AG10803 (cell line): Measurements from ENCODE around the gene LSAMP.

Experiments
- DNase-seq: peaks from one replicate; pipeline ENCODE4 v3.0.0; 2010; ENCODE audit warnings: low read depth
- H3K4me3 ChIP-seq: 2 replicates; pipeline ENCODE4 v1.5.1; 2011; ENCODE audit warnings: mild to moderate bottlenecking, low read length, control low read depth
- CTCF ChIP-seq: conservative IDR thresholded peaks from 2 replicates; pipeline ENCODE4 v1.5.1; 2011; ENCODE audit warnings: mild to moderate bottlenecking, low read length, control low read depth, inconsistent platforms

Gene LSAMP

GRCh38 chr3:116444819-116445310 lies 422 bp downstream of the LSAMP start:
- no peak for TF ChIP-seq CTCF
- H3K4me3 ChIP-seq: peak overlapping the region; percentile 61
- no peak for DNase-seq

GRCh38 chr3:116444115-116444747 lies 1.1 kb downstream of the LSAMP start:
- no peak for TF ChIP-seq CTCF
- no peak for DNase-seq
- H3K4me3 ChIP-seq: peak overlapping the region; percentile 61

- peak overlapping the region; percentile 39 for H3K4me3 ChIP-seq
- TF ChIP-seq CTCF: no peak
- peak; percentile 34 for DNase-seq
Observed at GRCh38 chr3:116443191-116443661, 2.1 kb downstream of the LSAMP start.

- H3K4me3 ChIP-seq: no peak overlapping the region
- no peak for TF ChIP-seq CTCF
Observed at GRCh38 chr3:116442331-116443021, 2.8 kb downstream of the LSAMP start.

GRCh38 chr3:116441652-116442051 lies 3.6 kb downstream of the LSAMP start:
- TF ChIP-seq CTCF: no peak
- H3K4me3 ChIP-seq: no peak overlapping the region
- no peak for DNase-seq

More at GRCh38 chr3:116442331-116443021, 2.8 kb downstream of the LSAMP start:
- DNase-seq: no peak

GRCh38 chr3:116440196-116440595 lies 5.1 kb downstream of the LSAMP start:
- TF ChIP-seq CTCF: no peak
- H3K4me3 ChIP-seq: no peak overlapping the region
- peak; percentile 43 for DNase-seq

GRCh38 chr3:116433552-116433951 lies 11.7 kb downstream of the LSAMP start:
- no peak for TF ChIP-seq CTCF
- no peak for DNase-seq

More at GRCh38 chr3:116433552-116433951, 11.7 kb downstream of the LSAMP start:
- no peak overlapping the region for H3K4me3 ChIP-seq
